GM03348 (cell line): ENCODE results near the gene COA4.

Experiments
- DNase-seq: peaks from one replicate; pipeline ENCODE4 v3.0.0; 2012; ENCODE audit warnings: low spot score

COA4 gene

GRCh38 chr11:73866095-73866579 lies 10.5 kb downstream of the COA4 start:
- DNase-seq, result peak; percentile 13

- DNase-seq, result no peak
Observed at GRCh38 chr11:73862986-73863385, 13.7 kb downstream of the COA4 start.

- no peak for DNase-seq
Observed at GRCh38 chr11:73860202-73860601, 16.4 kb downstream of the COA4 start.

- DNase-seq, result no peak
Observed at GRCh38 chr11:73859671-73860070, 17.0 kb downstream of the COA4 start.

GRCh38 chr11:73856031-73856567 lies 20.5 kb downstream of the COA4 start:
- DNase-seq, result no peak

GRCh38 chr11:73854680-73855079 lies 22.0 kb downstream of the COA4 start:
- peak; percentile 44 for DNase-seq

- no peak for DNase-seq
Observed at GRCh38 chr11:73852049-73852448, 24.6 kb downstream of the COA4 start.

GRCh38 chr11:73851046-73851764 lies 25.4 kb downstream of the COA4 start:
- DNase-seq, result no peak

GRCh38 chr11:73839123-73839457 lies 37.6 kb downstream of the COA4 start:
- no peak for DNase-seq

GRCh38 chr11:73838443-73839122 lies 38.1 kb downstream of the COA4 start:
- DNase-seq, result peak; percentile 51

GRCh38 chr11:73833067-73833466 lies 43.6 kb downstream of the COA4 start:
- DNase-seq, result no peak

GRCh38 chr11:73830261-73830660 lies 46.4 kb downstream of the COA4 start:
- DNase-seq, result no peak
